GM06990 (cell line): ENCODE results near the gene CREB3L2.
"Not testable (repeated sequence)": the region's sequence is repeated elsewhere in the genome, so short reads cannot be mapped to it uniquely, and the experiment has no call there.

ENCODE experiments used
- DNase-seq: peaks from one replicate; pipeline ENCODE4 v3.0.0-alpha.2; 2011; ENCODE audit not compliant: insufficient read length; ENCODE audit errors: extremely low read depth
- H3K27me3 ChIP-seq: replicated peaks from 2 replicates; pipeline ENCODE4 v1.6.0; 2011; ENCODE audit warnings: low read length; ENCODE audit not compliant: control insufficient read depth, insufficient read depth
- H3K36me3 ChIP-seq: 2 replicates; pipeline ENCODE4 v1.5.1; 2011; ENCODE audit warnings: low read length; ENCODE audit not compliant: control insufficient read depth, insufficient read depth
- H3K4me3 ChIP-seq: replicated peaks from 2 replicates; pipeline ENCODE4 v1.5.1; 2011; ENCODE audit warnings: low read depth, mild to moderate bottlenecking, control low read depth, low read length
- TF ChIP-seq, protein P1 (sequence below): IDR thresholded peaks from 2 replicates; pipeline ENCODE4 v1.5.1; 2011; ENCODE audit warnings: low read length, control low read depth, mild to moderate bottlenecking, inconsistent platforms; ENCODE audit not compliant: insufficient read depth, poor library complexity, severe bottlenecking

The CREB3L2 gene

DNA sequence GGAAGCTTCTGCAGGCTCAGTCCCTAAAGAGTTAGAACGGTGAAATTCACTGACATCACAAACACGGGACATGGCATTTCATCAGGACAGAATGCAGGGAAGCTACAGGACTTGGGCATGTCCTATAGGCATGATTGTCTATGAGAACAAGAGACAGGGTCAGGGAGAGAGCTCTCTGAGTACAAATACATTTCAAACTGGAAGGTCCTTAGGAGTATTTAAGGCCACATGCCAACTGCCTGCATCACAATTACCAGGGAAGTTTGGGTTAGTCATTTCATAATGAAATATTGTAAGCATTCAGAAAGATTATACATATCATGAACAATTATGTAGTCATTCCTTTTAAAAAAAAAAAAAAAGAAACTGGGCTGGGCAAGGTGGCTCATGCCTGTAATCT is 71.3 kb downstream of the CREB3L2 start:
- Histone ChIP-seq H3K27me3 (no peaks in the 10 kb centered on the region), H3K36me3 (peaks cover 9% of the 10 kb centered on the region), H3K4me3 (no peak overlapping the region)
- no peak for DNase-seq
- TF ChIP-seq, protein P1, sequence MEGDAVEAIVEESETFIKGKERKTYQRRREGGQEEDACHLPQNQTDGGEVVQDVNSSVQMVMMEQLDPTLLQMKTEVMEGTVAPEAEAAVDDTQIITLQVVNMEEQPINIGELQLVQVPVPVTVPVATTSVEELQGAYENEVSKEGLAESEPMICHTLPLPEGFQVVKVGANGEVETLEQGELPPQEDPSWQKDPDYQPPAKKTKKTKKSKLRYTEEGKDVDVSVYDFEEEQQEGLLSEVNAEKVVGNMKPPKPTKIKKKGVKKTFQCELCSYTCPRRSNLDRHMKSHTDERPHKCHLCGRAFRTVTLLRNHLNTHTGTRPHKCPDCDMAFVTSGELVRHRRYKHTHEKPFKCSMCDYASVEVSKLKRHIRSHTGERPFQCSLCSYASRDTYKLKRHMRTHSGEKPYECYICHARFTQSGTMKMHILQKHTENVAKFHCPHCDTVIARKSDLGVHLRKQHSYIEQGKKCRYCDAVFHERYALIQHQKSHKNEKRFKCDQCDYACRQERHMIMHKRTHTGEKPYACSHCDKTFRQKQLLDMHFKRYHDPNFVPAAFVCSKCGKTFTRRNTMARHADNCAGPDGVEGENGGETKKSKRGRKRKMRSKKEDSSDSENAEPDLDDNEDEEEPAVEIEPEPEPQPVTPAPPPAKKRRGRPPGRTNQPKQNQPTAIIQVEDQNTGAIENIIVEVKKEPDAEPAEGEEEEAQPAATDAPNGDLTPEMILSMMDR, result no peak

DNA sequence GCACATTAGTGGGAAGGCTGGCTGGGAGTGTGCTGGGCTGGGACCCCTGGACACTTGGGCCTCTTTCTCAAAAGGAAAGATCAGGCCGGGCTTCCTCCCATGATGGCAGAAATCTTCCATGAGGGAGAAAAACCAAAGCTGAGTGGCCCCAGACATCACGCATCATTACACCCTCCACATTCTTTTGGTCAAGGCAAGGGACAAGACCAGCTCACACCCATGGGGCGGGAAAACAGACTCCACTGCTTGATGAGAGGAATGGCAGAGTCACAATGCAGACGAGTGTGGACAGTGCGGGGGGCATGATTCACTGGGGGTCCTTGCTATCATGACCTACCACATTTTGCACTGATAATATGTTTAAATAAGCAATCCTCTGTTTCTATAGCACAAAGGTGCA is 73.3 kb downstream of the CREB3L2 start:
- Histone ChIP-seq H3K36me3 (peaks cover 9% of the 10 kb centered on the region), H3K27me3 (no peaks in the 10 kb centered on the region), H3K4me3 (no peak overlapping the region)
- TF ChIP-seq, protein P1, result no peak
- DNase-seq, result no peak

DNA sequence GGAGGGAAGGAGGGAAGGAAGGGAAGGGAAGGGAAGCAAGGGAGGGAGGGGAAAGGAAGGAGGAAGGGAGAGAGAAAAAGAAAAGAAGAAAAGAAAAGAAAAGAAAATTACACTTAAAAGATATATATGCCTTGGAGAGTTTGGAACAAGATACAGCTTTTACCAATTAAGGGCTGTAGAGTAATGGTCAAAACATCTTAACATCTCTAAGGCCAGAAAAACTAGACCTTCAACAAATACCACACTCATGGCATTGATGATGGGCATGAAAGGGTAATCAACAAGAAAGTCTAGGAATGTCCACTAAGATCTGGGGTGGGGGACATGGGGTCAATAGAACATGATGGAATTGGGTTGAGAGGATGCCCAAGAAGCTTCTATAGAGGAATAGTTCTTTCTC is 74.5 kb downstream of the CREB3L2 start:
- no peak for DNase-seq
- Histone ChIP-seq H3K4me3 (no peak overlapping the region), H3K27me3 (no peaks in the 10 kb centered on the region), H3K36me3 (peaks cover 9% of the 10 kb centered on the region)
- TF ChIP-seq, protein P1, result no peak

DNA sequence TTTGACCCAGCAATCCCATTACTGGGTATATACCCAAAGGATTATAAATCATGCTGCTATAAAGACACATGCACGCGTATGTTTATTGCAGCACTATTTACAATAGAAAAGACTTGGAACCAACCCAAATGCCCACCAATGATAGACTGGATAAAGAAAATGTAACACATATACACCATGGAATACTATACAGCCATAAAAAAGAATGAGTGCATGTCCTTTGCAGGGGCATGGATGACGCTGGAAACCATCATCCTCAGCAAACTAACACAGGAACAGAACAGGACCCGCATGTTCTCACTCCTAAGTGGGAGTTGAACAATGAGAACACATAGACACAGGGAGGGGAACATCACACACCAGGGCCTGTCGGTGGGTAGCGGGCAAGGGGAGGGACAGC is 75.7 kb downstream of the CREB3L2 start:
- H3K36me3 ChIP-seq, result peaks cover 11% of the 10 kb centered on the region
- H3K27me3 ChIP-seq, DNase-seq, H3K4me3 ChIP-seq: not testable (repeated sequence)

GRCh38 chr7:137925754-137926153 is 76.1 kb downstream of the CREB3L2 start:
- no peak for DNase-seq
- Histone ChIP-seq H3K27me3 (no peaks in the 10 kb centered on the region), H3K36me3 (peaks cover 11% of the 10 kb centered on the region), H3K4me3 (no peak overlapping the region)
- TF ChIP-seq, protein P1, result no peak

GRCh38 chr7:137925091-137925490 is 76.8 kb downstream of the CREB3L2 start:
- TF ChIP-seq, protein P1, result no peak
- no peak overlapping the region for H3K4me3 ChIP-seq
- peaks cover 11% of the 10 kb centered on the region for H3K36me3 ChIP-seq
- no peak for DNase-seq
- no peaks in the 10 kb centered on the region for H3K27me3 ChIP-seq
